Measurements from ENCODE around the gene CEP57. TPM values are rescaled to one million over a fixed set of nuclear protein-coding genes. Genes with fewer than 3 reads are reported as not detected.
A peak's percentile ranks its signal among the peaks of the same experiment; 100 is the strongest.
"Not testable (repeated sequence)": the region's sequence is repeated elsewhere in the genome, so short reads cannot be mapped to it uniquely, and the experiment has no call there.

CEP57 gene
- polyA plus RNA-seq, 3 donors from 2014 or later, result 41.5 to 52.2 (median 50.8) TPM

- Mint-ChIP-seq H3K4me3 (peak overlapping the region in 4 of 5 donors; percentile 10 to 46 (median 24)), H3K27me3 (ENCODE audit: low read depth in 3 of 3) (no peaks in the 10 kb centered on the region), H3K4me1 (peaks cover 16 to 23% of the 10 kb centered on the region in 2 donors), H3K27ac (peak overlapping the region in 3 of 6 donors; percentile 52 to 65 (median 53)), H3K36me3 (peaks cover 9 to 10% (median 10%) of the 10 kb centered on the region in 3 donors), H3K9me3 (peaks cover 0 to 2% (median 0%) of the 10 kb centered on the region in 6 donors)
- no peak for DNase-seq
Measured at GRCh38 chr11:95805869-95806268, 15.6 kb downstream of the CEP57 start.

GRCh38 chr11:95806464-95806863 is 16.2 kb downstream of the CEP57 start:
- H3K9me3 Mint-ChIP-seq; DNase-seq; H3K4me3 Mint-ChIP-seq; H3K27me3 Mint-ChIP-seq (ENCODE audit: low read depth in 3 of 3); H3K27ac Mint-ChIP-seq: not testable (repeated sequence)
- H3K36me3 Mint-ChIP-seq, result peaks cover 7 to 10% (median 10%) of the 10 kb centered on the region in 3 donors
- H3K4me1 Mint-ChIP-seq, result peaks cover 16 to 21% of the 10 kb centered on the region in 2 donors

GRCh38 chr11:95811052-95811451 is 20.8 kb downstream of the CEP57 start:
- not testable (repeated sequence) for H3K9me3 Mint-ChIP-seq; DNase-seq; H3K27ac Mint-ChIP-seq; H3K4me1 Mint-ChIP-seq; H3K27me3 Mint-ChIP-seq (ENCODE audit: low read depth in 3 of 3); H3K4me3 Mint-ChIP-seq
- H3K36me3 Mint-ChIP-seq, result peaks cover 4 to 24% (median 19%) of the 10 kb centered on the region in 3 donors

GRCh38 chr11:95816037-95816436 is 25.7 kb downstream of the CEP57 start:
- Mint-ChIP-seq H3K4me1 (no peaks in the 10 kb centered on the region), H3K36me3 (peaks cover 9 to 43% (median 29%) of the 10 kb centered on the region in 3 donors), H3K9me3 (no peaks in the 10 kb centered on the region), H3K27me3 (ENCODE audit: low read depth in 3 of 3) (no peaks in the 10 kb centered on the region), H3K27ac (peak overlapping the region in 3 of 6 donors; percentile 3 to 62 (median 6)), H3K4me3 (no peak overlapping the region)
- no peak for DNase-seq

GRCh38 chr11:95821640-95822039 is 31.3 kb downstream of the CEP57 start:
- H3K36me3 Mint-ChIP-seq, result peaks cover 18 to 42% (median 26%) of the 10 kb centered on the region in 3 donors
- peak overlapping the region in 2 of 6 donors; percentile 3 to 26 for H3K27ac Mint-ChIP-seq
- H3K9me3 Mint-ChIP-seq, result no peaks in the 10 kb centered on the region
- H3K4me1 Mint-ChIP-seq, result no peaks in the 10 kb centered on the region
- peaks cover 0 to 4% (median 0%) of the 10 kb centered on the region in 3 donors for H3K27me3 Mint-ChIP-seq (ENCODE audit: low read depth in 3 of 3)
- H3K4me3 Mint-ChIP-seq, result no peak overlapping the region
- no peak for DNase-seq

- no peak overlapping the region for H3K27ac Mint-ChIP-seq
- no peaks in the 10 kb centered on the region for H3K4me1 Mint-ChIP-seq
- DNase-seq, result no peak
- no peak overlapping the region for H3K4me3 Mint-ChIP-seq
- peaks cover 0 to 4% (median 0%) of the 10 kb centered on the region in 3 donors for H3K27me3 Mint-ChIP-seq (ENCODE audit: low read depth in 3 of 3)
- peaks cover 20 to 36% (median 23%) of the 10 kb centered on the region in 3 donors for H3K36me3 Mint-ChIP-seq
- H3K9me3 Mint-ChIP-seq, result no peaks in the 10 kb centered on the region
Measured at GRCh38 chr11:95827696-95828095, 37.4 kb downstream of the CEP57 start.

- Mint-ChIP-seq H3K27ac (peak overlapping the region in 3 of 6 donors; percentile 3 to 26 (median 14)), H3K9me3 (no peaks in the 10 kb centered on the region), H3K27me3 (ENCODE audit: low read depth in 3 of 3) (peaks cover 0 to 4% (median 0%) of the 10 kb centered on the region in 3 donors), H3K4me1 (no peaks in the 10 kb centered on the region), H3K36me3 (peaks cover 20 to 37% (median 21%) of the 10 kb centered on the region in 3 donors), H3K4me3 (no peak overlapping the region)
- DNase-seq, result no peak
Measured at GRCh38 chr11:95829580-95830259, 39.4 kb downstream of the CEP57 start.

- H3K27ac Mint-ChIP-seq, result no peak overlapping the region
- H3K36me3 Mint-ChIP-seq, result peaks cover 13 to 36% (median 16%) of the 10 kb centered on the region in 3 donors
- H3K4me1 Mint-ChIP-seq, result no peaks in the 10 kb centered on the region
- H3K27me3 Mint-ChIP-seq (ENCODE audit: low read depth in 3 of 3), result no peaks in the 10 kb centered on the region
- no peak for DNase-seq
- no peaks in the 10 kb centered on the region for H3K9me3 Mint-ChIP-seq
- H3K4me3 Mint-ChIP-seq, result no peak overlapping the region
Measured at GRCh38 chr11:95831198-95831883, 41.0 kb downstream of the CEP57 start.

GRCh38 chr11:95832763-95833162 is 42.5 kb downstream of the CEP57 start:
- Mint-ChIP-seq H3K9me3 (no peaks in the 10 kb centered on the region), H3K27ac (peak overlapping the region in 2 of 6 donors; percentile 0 to 4), H3K4me1 (no peaks in the 10 kb centered on the region), H3K36me3 (peaks cover 13 to 35% (median 16%) of the 10 kb centered on the region in 3 donors), H3K4me3 (no peak overlapping the region), H3K27me3 (ENCODE audit: low read depth in 3 of 3) (no peaks in the 10 kb centered on the region)
- DNase-seq, result no peak

- Mint-ChIP-seq H3K27ac (peak overlapping the region in 2 of 6 donors; percentile 18 to 35), H3K9me3 (no peaks in the 10 kb centered on the region), H3K27me3 (ENCODE audit: low read depth in 3 of 3) (no peaks in the 10 kb centered on the region)
Measured at GRCh38 chr11:95833378-95833777, 43.1 kb downstream of the CEP57 start.

GRCh38 chr11:95835351-95835750 is 45.1 kb downstream of the CEP57 start:
- DNase-seq, result no peak
- Mint-ChIP-seq H3K9me3 (no peaks in the 10 kb centered on the region), H3K36me3 (peaks cover 8 to 36% (median 13%) of the 10 kb centered on the region in 3 donors), H3K27ac (no peak overlapping the region), H3K4me3 (no peak overlapping the region), H3K27me3 (ENCODE audit: low read depth in 3 of 3) (no peaks in the 10 kb centered on the region), H3K4me1 (no peaks in the 10 kb centered on the region)

More at GRCh38 chr11:95833378-95833777, 43.1 kb downstream of the CEP57 start:
- peaks cover 13 to 35% (median 14%) of the 10 kb centered on the region in 3 donors for H3K36me3 Mint-ChIP-seq
- no peak overlapping the region for H3K4me3 Mint-ChIP-seq
- no peak for DNase-seq
- H3K4me1 Mint-ChIP-seq, result no peaks in the 10 kb centered on the region

GRCh38 chr11:95835768-95836488 is 45.6 kb downstream of the CEP57 start:
- Mint-ChIP-seq H3K27ac (peak overlapping the region in 3 of 6 donors; percentile 11 to 57 (median 13)), H3K4me1 (no peaks in the 10 kb centered on the region), H3K4me3 (no peak overlapping the region), H3K27me3 (ENCODE audit: low read depth in 3 of 3) (no peaks in the 10 kb centered on the region), H3K9me3 (no peaks in the 10 kb centered on the region), H3K36me3 (peaks cover 2 to 35% (median 10%) of the 10 kb centered on the region in 3 donors)
- peak; percentile 30 to 53 (median 45) for DNase-seq

- Mint-ChIP-seq H3K9me3 (no peaks in the 10 kb centered on the region), H3K4me1 (no peaks in the 10 kb centered on the region), H3K27me3 (ENCODE audit: low read depth in 3 of 3) (peaks cover 0 to 2% (median 0%) of the 10 kb centered on the region in 3 donors), H3K4me3 (no peak overlapping the region), H3K27ac (no peak overlapping the region), H3K36me3 (peaks cover 11 to 23% (median 13%) of the 10 kb centered on the region in 3 donors)
- DNase-seq, result no peak
Measured at GRCh38 chr11:95845167-95845566, 54.9 kb downstream of the CEP57 start.
